PFSK-1 (cell line): Measurements from ENCODE around the gene RUNX2.

Source experiments
- POLR2AphosphoS5 ChIP-seq: IDR thresholded peaks from 2 replicates; pipeline ENCODE4 v1.6.1; 2012; ENCODE audit warnings: low read depth, mild to moderate bottlenecking, control low read depth, low read length, moderate library complexity
- TAF1 ChIP-seq: IDR thresholded peaks from 2 replicates; pipeline ENCODE4 v1.6.1; 2012; ENCODE audit warnings: low read length, control low read depth, borderline replicate concordance; ENCODE audit not compliant: insufficient read depth

DNA sequence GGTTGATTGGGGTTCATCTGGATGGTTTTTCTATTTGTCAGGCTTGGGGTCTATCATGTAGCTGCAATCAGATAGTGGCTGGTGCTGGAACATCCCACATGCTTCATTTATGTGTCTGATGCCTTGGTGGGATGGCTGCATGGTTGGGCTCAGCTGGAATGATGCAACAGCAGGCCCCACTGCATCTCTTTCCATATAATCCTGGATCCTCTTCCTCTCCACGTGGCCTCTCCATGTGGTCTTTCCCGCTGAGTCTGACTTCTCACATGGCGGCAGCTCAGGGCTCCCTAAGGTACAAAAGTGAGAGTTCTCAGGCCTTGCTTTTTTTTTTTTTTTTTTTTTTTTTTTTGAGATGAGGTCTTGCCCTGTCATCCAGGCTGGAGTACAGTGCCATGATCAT, 114.6 kb downstream of the RUNX2 start:
- no peak for TF ChIP-seq POLR2AphosphoS5
- TF ChIP-seq TAF1 = no peak
